ENCODE results near the gene PLD3. TPM values are rescaled to one million over a fixed set of nuclear protein-coding genes. Genes with fewer than 3 reads are reported as not detected.

Gene PLD3
- polyA plus RNA-seq, 1 donor (not counting 4 experiments of a cell fraction or from before 2014, with no cell fraction given): 102 TPM

DNA sequence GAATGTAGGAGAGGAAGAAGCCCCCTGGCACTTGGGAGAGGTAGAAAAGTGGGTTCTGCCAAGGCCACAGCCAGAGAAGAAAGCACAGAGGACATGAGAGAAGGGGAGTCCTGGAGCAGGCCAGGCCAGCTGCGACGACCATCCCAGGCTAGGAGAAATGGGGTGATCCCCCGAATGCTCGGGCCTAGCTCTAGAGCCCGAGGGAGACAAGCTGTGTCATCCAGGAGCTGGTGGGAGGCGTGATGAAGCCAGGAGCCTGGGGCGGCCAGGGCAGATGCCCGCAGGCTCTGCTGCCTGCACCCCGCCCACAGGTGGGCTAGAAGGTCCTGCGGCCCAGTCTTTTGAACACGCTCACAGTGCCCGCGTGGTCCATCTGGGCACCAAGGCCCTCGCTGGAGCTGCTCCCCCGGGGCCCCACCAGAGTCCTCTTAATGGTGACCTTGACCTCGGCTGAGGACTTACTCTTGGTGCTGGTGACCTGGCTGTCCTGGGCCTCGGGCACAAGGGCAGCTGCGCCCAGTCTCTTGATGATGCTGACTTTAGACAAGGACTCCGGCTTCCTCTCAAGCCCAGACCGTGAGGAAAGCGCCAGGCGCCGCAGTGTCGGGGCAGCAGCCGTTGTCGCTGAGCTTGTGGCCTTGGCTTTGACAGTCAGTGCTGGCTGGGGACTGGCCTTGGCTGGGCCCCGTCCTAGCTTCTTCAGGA, 26.8 kb upstream of the PLD3 start:
- DNase-seq (ENCODE audit: low read depth, low spot score): no peak
- Histone ChIP-seq H3K9me3 (ENCODE audit: control insufficient read depth, low read depth, low read length) (no peaks in the 10 kb centered on the region), H3K27ac (ENCODE audit: control insufficient read depth, insufficient read depth, low read length) (no peak overlapping the region), H3K9me1 (ENCODE audit: control insufficient read depth, extremely low read depth, insufficient read depth, low read length) (no peaks in the 10 kb centered on the region), H3K4me3 (ENCODE audit: control insufficient read depth in 2 of 3, extremely low read depth in 1 of 3, insufficient read depth in 2 of 3, low read depth in 1 of 3, low read length in 3 of 3) (no peak overlapping the region), H3K4me1 (ENCODE audit: control insufficient read depth, extremely low read depth, insufficient read depth, low read length) (no peaks in the 10 kb centered on the region), H3K27me3 (ENCODE audit: control insufficient read depth, extremely low read depth, insufficient read depth, low read length) (no peaks in the 10 kb centered on the region), H3K4me2 (ENCODE audit: control insufficient read depth, extremely low read depth, insufficient read depth, low read depth, low read length) (no peak overlapping the region), H4K20me1 (ENCODE audit: control insufficient read depth, extremely low read depth, insufficient read depth, low read length) (no peaks in the 10 kb centered on the region), H3K36me3 (ENCODE audit: control insufficient read depth in 2 of 2, extremely low read depth in 1 of 2, insufficient read depth in 2 of 2, low read length in 2 of 2) (peaks cover 26 to 37% of the 10 kb centered on the region in 2 experiments), H3K9ac (ENCODE audit: control insufficient read depth, extremely low read depth, insufficient read depth, low read length) (no peak overlapping the region), H3K79me2 (ENCODE audit: control insufficient read depth, insufficient read depth, low read length) (no peaks in the 10 kb centered on the region), H2AFZ (ENCODE audit: control insufficient read depth, low read length) (no peak overlapping the region)
- FAIRE-seq: no peak
- TF ChIP-seq, protein P1, sequence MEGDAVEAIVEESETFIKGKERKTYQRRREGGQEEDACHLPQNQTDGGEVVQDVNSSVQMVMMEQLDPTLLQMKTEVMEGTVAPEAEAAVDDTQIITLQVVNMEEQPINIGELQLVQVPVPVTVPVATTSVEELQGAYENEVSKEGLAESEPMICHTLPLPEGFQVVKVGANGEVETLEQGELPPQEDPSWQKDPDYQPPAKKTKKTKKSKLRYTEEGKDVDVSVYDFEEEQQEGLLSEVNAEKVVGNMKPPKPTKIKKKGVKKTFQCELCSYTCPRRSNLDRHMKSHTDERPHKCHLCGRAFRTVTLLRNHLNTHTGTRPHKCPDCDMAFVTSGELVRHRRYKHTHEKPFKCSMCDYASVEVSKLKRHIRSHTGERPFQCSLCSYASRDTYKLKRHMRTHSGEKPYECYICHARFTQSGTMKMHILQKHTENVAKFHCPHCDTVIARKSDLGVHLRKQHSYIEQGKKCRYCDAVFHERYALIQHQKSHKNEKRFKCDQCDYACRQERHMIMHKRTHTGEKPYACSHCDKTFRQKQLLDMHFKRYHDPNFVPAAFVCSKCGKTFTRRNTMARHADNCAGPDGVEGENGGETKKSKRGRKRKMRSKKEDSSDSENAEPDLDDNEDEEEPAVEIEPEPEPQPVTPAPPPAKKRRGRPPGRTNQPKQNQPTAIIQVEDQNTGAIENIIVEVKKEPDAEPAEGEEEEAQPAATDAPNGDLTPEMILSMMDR (optimal IDR thresholded peaks at IDR 0.05 in 1 of 3, IDR thresholded peaks at IDR 0.05 in 1 of 3, conservative IDR thresholded peaks at IDR 0.05 in 1 of 3; ENCODE audit: extremely low read depth in 1 of 3, insufficient read depth in 2 of 3, low read length in 3 of 3): no peak
- TF ChIP-seq EZH2 (IDR thresholded peaks at IDR 0.05; ENCODE audit: low read length): no peak
- dilution Hi-C loops (cut with MboI; ENCODE audit: extremely low pct_ligation_motif_present, low sequenced_read_pairs): no loop called here

DNA sequence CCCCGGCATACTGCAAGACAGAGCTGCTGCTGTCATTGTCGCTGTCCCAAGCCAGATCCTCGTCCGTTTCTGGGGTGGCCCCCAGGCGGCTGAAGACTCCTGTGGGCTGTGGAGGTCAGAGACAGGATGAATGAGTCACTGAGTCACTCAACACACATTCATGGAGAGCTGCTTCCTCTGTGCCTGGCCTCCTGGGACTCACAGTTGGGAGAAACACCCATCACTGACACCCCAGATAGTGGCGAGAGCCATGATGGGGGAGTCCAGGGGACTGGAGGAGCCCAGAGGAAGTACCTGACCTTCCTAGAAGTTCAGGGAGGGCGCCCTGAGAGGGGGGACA, 26.3 kb upstream of the PLD3 start:
- FAIRE-seq: no peak
- no peaks in the 10 kb centered on the region for H3K4me1 ChIP-seq (ENCODE audit: control insufficient read depth, extremely low read depth, insufficient read depth, low read length)
- H2AFZ ChIP-seq (ENCODE audit: control insufficient read depth, low read length): no peak overlapping the region
- no peak overlapping the region for H3K27ac ChIP-seq (ENCODE audit: control insufficient read depth, insufficient read depth, low read length)
- H3K9ac ChIP-seq (ENCODE audit: control insufficient read depth, extremely low read depth, insufficient read depth, low read length): no peak overlapping the region
- DNase-seq (ENCODE audit: low read depth, low spot score): no peak
- dilution Hi-C loops (cut with MboI; ENCODE audit: extremely low pct_ligation_motif_present, low sequenced_read_pairs): no loop called here
- peaks cover 25 to 37% of the 10 kb centered on the region in 2 experiments for H3K36me3 ChIP-seq (ENCODE audit: control insufficient read depth in 2 of 2, extremely low read depth in 1 of 2, insufficient read depth in 2 of 2, low read length in 2 of 2)
- TF ChIP-seq EZH2 (IDR thresholded peaks at IDR 0.05; ENCODE audit: low read length): no peak
- TF ChIP-seq, protein P1 (optimal IDR thresholded peaks at IDR 0.05 in 1 of 3, IDR thresholded peaks at IDR 0.05 in 1 of 3, conservative IDR thresholded peaks at IDR 0.05 in 1 of 3; ENCODE audit: extremely low read depth in 1 of 3, insufficient read depth in 2 of 3, low read length in 3 of 3): no peak
- no peaks in the 10 kb centered on the region for H3K9me3 ChIP-seq (ENCODE audit: control insufficient read depth, low read depth, low read length)
- no peaks in the 10 kb centered on the region for H3K79me2 ChIP-seq (ENCODE audit: control insufficient read depth, insufficient read depth, low read length)
- no peaks in the 10 kb centered on the region for H3K27me3 ChIP-seq (ENCODE audit: control insufficient read depth, extremely low read depth, insufficient read depth, low read length)
- H3K9me1 ChIP-seq (ENCODE audit: control insufficient read depth, extremely low read depth, insufficient read depth, low read length): no peaks in the 10 kb centered on the region
- no peak overlapping the region for H3K4me3 ChIP-seq (ENCODE audit: control insufficient read depth in 2 of 3, extremely low read depth in 1 of 3, insufficient read depth in 2 of 3, low read depth in 1 of 3, low read length in 3 of 3)
- no peaks in the 10 kb centered on the region for H4K20me1 ChIP-seq (ENCODE audit: control insufficient read depth, extremely low read depth, insufficient read depth, low read length)
- H3K4me2 ChIP-seq (ENCODE audit: control insufficient read depth, extremely low read depth, insufficient read depth, low read depth, low read length): no peak overlapping the region
